GM12891 (cell line): ENCODE measurements around the gene IGFN1.

Experiments used
- DNase-seq: peaks from one replicate; pipeline ENCODE4 v3.0.0; 2011; ENCODE audit warnings: low spot score; ENCODE audit not compliant: insufficient read length
- FAIRE-seq: peaks from 2 replicates; lab custom pipeline; 2011; peaks lifted over from hg19 to GRCh38; lab: Jason Lieb, UNC
- PAX5 ChIP-seq: IDR thresholded peaks from 2 replicates; pipeline ENCODE4 v1.6.1; 2011; ENCODE audit warnings: low read length, moderate library complexity, mild to moderate bottlenecking; ENCODE audit not compliant: insufficient read depth, severe bottlenecking
- POLR2A ChIP-seq: IDR thresholded peaks from 2 replicates; pipeline ENCODE4 v1.6.1; 2011; ENCODE audit warnings: low read depth, low read length, control low read depth
- POLR2AphosphoS5 ChIP-seq: IDR thresholded peaks from 2 replicates; pipeline ENCODE4 v1.6.1; 2011; ENCODE audit warnings: low read depth, low read length, control low read depth
- POU2F2 ChIP-seq: IDR thresholded peaks from 2 replicates; pipeline ENCODE4 v1.6.1; 2011; ENCODE audit warnings: low read depth, mild to moderate bottlenecking, control low read depth, low read length, moderate library complexity
- SPI1 ChIP-seq: IDR thresholded peaks from 2 replicates; pipeline ENCODE4 v1.6.1; 2011; ENCODE audit warnings: low read depth, low read length, control low read depth
- TAF1 ChIP-seq: IDR thresholded peaks from 2 replicates; pipeline ENCODE4 v1.6.1; 2011; ENCODE audit warnings: low read depth, low read length, control low read depth

IGFN1 gene

GRCh38 chr1:201146626-201147390 is 43.8 kb upstream of the IGFN1 start:
- FAIRE-seq (no peak), DNase-seq (no peak)
- TF ChIP-seq SPI1 (no peak), TAF1 (no peak), POLR2A (no peak), POLR2AphosphoS5 (no peak), PAX5 (no peak), POU2F2 (no peak)

- TF ChIP-seq PAX5 (no peak), POLR2A (no peak), POLR2AphosphoS5 (no peak), POU2F2 (no peak), SPI1 (no peak), TAF1 (no peak)
- DNase-seq (no peak), FAIRE-seq (no peak)
Observed at GRCh38 chr1:201147396-201148015, 43.1 kb upstream of the IGFN1 start.

- DNase-seq: peak; percentile 44
- no peak for TF ChIP-seq POLR2AphosphoS5
- no peak for TF ChIP-seq PAX5
- TF ChIP-seq POLR2A: no peak
- TF ChIP-seq SPI1: no peak
- no peak for TF ChIP-seq POU2F2
- no peak for TF ChIP-seq TAF1
- FAIRE-seq: peak; percentile 78
Observed at GRCh38 chr1:201149400-201149799, 41.2 kb upstream of the IGFN1 start.

GRCh38 chr1:201153474-201154388 is 36.9 kb upstream of the IGFN1 start:
- DNase-seq: no peak
- FAIRE-seq: peak; percentile 74
- TF ChIP-seq POU2F2 (no peak), POLR2A (no peak), PAX5 (no peak), POLR2AphosphoS5 (no peak), SPI1 (no peak)

GRCh38 chr1:201154389-201155165 is 36.0 kb upstream of the IGFN1 start, which contains the start of gene TMEM9:
Gene TMEM9 (minus strand): TSS chr1:201154474. CDS start chr1:201153923, 551 bp downstream.
- peak; percentile 72 for FAIRE-seq
- TF ChIP-seq PAX5: no peak

GRCh38 chr1:201155354-201155753 is 35.3 kb upstream of the IGFN1 start:
- FAIRE-seq (no peak), DNase-seq (no peak)
- TF ChIP-seq PAX5 (no peak), SPI1 (no peak), TAF1 (no peak), POLR2AphosphoS5 (no peak), POU2F2 (no peak), POLR2A (no peak)

More at GRCh38 chr1:201154389-201155165, 36.0 kb upstream of the IGFN1 start, which contains the start of gene TMEM9:
- peak; percentile 96 for DNase-seq

GRCh38 chr1:201156346-201156745 is 34.3 kb upstream of the IGFN1 start:
- TF ChIP-seq SPI1 (no peak), POU2F2 (no peak), POLR2A (no peak), TAF1 (no peak), POLR2AphosphoS5 (no peak), PAX5 (no peak)
- DNase-seq (no peak), FAIRE-seq (no peak)

- no peak for FAIRE-seq
- TF ChIP-seq PAX5 (no peak), POU2F2 (no peak), POLR2AphosphoS5 (no peak), POLR2A (no peak), SPI1 (no peak), TAF1 (no peak)
- no peak for DNase-seq
Observed at GRCh38 chr1:201156819-201157218, 33.8 kb upstream of the IGFN1 start.
